GM21723 (cell line): Measurements from ENCODE around the gene LFNG.

ENCODE experiments used
- ATAC-seq: cut with Tn5 transposase; IDR thresholded peaks from one replicate; pipeline ENCODE4 v1.9.1; 2021; ENCODE audit warnings: mild to moderate bottlenecking, moderate library complexity; ENCODE audit not compliant: unreplicated experiment

The LFNG gene

DNA sequence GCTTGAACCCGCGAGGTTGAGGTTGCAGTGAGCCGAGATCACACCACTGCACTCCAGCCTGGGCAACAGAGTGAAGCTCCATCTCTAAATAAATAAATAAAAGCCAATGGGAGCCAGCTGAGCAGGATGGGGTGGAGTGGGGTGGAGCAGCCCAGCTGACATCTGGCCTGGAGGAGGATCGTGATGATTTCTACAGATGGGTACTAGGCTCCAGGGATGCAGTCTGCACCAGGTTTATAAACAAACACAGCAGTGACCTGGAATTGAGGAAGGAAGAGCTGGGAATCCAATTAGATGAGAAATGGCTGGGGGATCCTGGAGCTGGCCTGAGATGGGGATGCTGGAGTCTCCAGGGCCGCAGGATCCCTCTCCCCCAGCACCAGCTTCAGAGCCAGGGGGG is 36.1 kb upstream of the LFNG start:
- no peak for ATAC-seq

DNA sequence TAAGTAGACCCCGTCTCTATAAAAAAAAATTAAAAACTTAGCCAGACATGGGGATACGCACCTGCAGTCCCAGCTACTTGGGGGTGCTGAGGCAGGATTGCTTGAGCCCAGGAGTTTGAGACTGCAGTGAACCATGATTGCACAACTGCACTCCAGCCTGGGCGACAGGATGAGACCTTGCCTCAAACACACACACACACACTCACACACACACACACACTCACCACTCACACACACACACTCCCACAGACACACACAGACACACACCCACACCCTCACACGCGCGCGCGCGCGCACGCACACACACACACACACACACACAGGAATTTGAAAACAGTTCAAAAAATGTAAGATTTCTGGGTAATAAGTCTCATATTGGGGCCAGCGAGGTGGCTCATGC is 34.7 kb upstream of the LFNG start:
- no peak for ATAC-seq

DNA sequence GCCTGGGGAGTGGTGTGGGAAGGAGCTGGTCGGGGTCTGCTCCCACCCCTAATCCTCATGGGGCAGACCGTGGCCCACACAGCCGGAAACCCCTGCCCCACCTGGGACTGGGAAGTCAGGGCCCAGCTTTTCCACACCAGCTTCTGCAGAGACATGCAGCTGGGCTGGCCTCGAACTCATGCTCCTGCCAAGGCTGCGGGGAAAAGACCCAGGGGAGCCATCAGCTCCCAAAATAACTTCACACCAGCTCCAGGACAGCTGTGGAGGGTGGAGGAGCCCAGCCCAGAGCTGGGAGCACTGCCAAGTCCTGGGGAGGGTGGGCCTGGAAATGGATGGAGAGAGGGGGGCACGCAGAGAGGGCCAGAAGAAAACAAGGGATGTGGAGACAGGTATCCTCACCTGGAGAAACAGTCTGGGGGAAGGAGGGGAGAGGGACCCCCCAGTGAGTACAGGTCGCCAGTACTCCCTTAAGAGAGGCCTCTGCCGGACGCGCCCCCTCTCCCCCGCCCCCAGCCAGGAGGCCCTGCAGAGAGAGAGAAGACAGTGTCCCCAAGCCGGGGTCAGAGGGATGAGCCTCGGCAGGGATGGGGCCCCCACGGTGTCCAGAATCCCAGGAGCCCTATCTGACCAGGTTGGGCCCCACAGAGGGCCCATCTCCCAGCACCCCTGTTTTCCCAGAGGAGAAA is 31.8 kb upstream of the LFNG start:
- no peak for ATAC-seq

DNA sequence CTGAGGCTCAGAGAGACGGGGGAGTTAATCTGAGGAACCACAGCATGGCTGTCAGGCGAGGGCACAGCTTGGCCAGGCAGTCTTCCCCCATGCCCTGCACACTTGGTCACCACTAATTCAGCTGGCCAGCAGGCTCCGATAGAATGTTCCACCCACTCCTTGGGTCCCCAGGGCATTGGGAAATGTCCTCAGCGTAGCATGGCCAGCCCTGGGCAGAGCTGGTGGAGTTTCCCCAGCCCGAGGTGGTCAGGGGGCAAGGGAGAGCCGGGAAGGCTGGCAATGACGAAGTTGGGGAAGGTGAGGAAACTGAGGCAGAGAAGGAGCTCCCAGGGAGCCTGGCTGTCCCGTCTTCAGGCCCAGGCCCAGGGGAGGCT is 31.3 kb upstream of the LFNG start:
- ATAC-seq = no peak

DNA sequence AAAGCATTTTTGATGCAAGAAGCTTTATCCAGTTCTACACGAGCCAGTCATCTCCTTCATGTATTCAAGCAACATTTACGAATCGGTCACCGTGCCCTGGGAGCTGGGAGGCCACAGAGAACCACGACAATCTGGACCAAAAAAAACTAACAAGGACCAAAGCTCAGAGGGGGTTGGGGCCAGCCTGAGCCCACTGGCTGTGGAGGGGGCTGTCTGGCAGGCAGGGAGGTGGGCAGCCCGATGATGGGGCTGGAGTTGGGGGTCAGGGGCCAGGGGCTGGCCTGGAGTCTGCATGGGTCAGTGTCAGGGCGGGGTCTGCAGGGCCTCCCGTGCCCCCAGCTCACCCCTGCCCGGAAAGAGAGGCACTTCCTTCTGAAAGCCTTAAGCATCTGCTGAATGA is 30.9 kb upstream of the LFNG start:
- ATAC-seq = no peak

DNA sequence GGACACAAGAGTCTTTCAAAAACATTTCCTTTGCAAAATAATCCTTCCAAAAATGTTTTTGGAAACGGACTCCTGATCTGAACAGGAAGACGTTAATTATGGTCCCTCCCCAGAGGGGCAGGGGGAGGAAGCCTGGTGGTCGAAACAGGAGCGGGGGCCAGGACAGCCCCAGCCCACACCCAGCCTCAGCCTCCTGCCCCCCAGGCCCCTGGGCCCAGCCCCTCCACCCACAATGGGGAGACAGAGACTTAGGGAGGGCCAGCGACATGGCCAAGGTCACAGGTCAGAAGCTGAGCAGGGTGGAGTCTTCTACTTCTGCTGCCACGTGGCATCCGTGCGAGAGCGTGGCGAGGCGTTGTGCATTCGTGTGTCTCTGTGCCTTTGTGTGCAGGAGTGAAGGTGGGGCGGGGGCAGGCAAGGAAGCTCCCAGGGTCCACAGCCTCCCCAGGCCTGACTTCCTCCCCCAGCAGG is 29.4 kb upstream of the LFNG start:
- no peak for ATAC-seq

DNA sequence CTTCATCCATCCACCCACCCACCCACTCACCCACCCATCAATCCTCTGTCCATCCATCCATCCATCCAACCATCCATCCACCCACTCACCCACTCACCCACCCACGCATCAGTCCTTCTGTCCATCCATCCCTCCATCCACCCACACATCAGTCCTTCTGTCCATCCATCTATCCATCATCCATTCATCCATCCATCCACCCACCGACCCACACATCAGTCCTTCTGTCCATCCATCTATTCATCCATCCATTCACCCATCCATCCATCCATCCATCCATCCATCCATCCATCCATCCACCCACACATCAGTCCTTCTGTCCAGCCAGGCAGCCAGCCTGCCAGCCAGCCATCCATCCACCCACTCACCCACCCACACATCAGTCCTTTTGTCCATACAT is 27.5 kb upstream of the LFNG start:
- no peak for ATAC-seq

DNA sequence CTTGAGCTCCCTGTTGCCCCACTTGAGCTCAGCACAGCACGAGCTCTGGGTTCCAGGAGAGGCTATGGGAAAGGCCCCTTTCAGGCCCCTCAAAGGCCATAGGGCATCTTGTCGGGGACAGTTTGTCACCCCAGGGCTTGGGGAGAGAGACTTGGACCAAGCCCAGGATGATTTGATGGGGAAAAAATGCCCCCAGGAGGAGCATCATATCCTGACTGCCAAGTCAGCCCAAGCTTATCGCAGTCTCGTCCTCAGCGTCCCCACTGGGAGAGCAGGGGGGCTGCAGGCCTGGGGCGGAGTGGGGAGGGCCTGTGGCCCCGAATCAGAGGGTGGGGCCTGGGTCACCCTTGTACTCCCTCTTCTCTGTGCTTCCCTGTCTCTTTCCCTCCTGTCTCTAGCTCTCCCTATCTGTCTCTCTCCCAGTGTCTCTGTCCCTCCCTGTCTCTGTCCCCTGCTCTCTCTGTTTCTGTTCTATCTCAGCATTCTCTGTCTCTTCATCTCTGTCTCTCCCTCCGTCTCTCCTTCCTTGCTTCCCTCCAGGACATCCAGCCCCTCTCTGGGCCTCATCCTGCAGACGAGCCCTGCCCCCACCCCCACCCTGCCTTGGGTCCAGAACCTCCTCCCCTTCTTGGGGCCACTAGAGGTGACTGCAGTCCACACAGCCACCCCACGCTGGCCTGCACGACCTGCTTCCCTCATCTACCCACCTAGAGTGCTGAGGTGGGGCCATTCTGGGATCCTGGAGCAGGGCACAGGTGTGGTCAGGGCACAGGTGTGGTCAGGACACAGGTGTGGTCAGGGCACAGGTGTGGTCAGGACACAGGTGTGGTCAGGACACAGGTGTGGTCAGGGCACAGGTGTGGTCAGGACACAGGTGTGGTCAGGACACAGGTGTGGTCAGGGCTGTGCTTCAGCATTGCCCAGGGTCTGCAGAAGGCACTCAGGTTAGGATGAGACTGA is 26.1 kb upstream of the LFNG start:
- no peak for ATAC-seq

DNA sequence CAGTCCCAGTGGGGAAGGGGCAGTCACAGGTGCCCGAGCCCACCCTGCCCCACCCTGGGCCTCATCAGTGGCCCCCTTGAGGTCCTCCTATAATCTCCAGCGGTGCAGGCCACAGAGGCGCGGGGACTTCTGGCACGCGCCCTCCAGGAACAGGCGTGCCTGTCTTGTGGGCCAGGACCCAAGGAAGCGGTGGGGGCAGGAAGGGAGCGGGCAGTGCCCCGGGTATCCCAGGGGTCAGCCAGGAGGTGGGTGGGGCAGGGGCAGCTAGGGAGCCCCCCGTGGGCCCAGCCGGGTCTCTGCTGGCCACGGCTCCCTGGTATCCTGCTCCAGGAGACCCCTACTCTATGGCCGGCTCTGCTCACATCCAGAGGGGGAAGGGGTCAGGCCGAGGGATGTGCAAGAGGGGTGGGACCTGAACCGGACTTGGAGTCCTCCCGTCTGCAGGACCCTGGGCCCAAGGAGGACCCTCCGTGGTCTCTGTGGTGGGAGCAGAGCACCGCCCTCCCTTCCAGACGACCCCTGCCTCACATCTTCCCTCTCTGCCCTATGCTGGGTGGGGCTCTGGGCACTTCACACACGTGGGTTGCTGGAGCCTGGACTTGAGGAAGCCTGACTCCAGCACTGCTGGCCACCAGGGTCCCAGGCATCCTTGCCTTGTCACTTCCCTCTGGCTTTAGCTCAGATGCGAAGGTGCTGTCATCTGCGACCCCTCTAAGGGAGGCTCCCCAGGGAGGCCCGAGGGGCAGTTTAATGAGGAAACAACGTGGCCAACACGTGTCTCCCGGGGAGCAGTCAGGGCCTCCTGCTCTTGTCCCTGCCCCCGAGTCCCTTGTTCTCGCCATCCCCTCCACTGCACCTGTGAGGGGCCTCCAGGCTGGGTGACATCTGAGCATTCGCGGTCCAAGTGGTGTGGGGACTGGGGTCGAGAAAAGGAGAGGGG is 25.1 kb upstream of the LFNG start:
- ATAC-seq = no peak

DNA sequence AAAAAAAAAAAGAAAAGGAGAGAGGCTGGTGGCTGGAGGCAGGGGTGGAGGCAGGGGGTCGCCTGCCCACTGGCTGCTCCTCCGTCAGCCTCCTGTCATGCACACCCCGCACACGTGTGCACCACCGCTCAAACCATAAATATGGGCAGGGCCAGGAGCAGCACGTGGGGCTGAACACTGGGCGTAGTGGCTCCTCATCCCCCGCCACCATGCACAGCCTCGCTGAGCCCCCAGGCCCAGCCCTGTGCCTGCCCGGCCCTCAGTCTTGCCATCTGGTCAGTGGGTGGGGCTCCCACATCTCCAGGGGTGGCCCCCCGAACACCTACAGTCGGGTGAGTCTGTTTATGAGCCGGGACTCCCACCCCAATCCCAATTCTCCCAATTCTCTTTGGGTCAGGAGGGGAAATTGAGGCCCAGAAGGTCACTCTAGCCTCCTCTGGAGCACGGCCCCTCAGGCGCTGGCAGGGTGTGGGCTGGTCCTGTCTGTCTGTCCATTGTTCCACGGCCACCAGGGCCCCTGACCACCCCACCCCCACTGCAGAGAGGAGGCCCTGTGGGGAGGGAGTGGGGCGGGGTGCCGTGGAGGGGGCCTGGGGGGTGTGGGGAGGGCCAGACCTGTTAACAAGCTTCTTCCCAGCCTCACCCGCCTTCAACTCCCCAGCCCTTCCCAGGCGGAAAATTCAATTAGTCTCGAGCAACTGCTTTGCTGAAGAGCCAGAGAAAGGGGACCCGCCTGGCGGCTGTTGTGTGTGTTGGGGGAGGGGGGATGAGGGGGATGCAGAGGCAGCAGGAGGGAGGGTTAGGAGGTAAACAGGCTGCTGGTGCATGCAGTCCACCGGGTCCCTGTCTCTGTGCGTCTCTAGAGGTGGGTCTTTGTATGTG is 23.9 kb upstream of the LFNG start:
- no peak for ATAC-seq

DNA sequence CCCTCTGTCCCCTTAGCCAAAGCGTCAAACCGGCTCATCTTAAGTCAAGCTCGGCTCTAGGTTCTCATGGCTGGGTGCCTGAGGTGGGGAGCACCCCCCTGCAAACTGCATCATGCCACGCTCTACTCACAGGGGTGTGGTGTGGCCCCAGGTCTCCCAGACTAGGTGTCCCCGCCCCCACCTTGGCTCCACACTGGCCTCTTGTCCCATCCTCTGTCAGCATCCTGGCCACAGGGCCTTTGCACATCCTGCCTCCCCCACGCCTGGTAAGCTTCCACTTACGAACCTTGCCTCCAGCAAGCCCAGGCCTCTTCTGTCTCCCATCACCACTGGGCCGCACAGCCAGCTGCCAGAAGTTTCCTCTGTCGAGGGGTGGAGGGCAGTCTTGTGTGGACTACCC is 23.2 kb upstream of the LFNG start:
- no peak for ATAC-seq

DNA sequence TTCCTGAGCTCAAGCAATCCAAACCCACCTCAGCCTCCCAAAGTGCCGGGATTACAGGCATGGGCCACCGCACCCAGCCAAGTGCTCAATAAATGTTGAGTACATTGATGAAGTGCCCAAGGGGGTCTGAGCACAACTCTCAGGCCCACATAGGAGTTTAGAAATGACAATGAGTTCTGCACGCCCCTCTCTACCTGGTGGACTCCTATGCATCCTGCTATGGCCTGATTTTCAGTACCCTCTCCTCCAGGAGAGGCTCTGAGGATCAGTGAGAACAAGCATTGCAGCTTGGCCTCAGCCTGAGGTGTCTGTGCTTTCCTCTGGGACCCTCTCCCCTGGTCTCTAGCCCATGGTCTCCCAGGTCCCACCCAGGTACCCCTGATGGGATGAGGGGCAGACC is 22.5 kb upstream of the LFNG start:
- ATAC-seq = no peak

DNA sequence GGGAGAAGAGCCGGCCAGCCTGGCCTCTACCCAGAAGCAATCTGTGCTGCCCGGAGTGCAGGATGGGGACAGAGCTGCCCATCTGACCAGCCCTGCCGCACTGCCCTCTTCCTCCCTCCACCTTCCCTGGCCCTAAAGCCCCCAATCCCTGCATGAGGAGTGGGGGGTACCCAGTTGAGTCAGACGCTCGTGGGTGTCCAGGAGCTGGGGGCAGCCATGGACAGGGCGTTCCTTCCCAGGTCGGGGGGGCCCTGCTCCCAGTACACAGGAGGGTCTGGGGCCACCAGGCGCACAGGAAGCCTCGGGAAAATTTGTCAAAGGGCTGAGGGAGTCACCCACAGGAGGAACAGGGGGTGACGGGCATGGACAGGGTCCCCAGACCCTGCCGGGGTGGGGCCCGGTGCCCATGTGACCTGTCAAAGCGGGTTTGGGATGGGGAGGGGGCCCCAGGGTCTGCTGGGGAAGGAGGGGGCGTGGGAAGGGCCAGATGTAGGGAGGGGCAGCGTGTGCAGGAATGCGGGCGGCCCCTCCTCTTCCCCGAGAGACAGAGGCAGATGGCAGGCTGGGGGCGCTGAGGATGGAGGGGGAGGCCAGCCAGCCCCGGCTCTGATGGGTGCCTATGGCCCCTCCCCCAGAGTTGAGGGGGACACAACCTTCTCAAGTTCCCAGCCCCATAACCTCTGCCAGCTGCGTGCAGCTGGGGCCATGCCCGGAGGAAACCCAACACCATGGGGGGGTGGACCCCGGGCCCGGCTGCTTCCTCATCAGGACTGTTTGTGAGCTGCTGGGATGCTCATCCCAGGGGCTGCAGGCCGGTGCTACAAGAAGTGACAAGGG is 21.9 kb upstream of the LFNG start:
- ATAC-seq = no peak

DNA sequence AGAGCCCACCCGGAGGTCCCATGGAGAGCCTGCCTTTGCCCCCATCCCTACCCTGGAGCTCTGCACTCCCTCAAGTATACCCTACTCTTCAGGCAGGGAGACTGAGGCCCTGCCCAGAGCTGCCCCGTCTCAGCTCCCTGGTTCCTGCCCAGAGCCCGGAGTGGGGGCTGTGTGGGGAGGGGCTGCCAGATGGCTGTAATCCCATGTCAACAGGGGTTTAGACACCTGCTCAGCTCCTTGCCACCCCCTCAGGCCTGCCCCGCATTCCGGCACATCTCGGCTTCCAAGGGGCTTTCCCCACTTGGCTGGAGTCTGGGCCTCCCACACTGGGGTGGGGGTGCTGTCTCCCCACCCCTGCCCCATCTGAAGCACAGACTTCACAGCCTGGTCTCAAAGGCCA is 20.9 kb upstream of the LFNG start:
- ATAC-seq = no peak

DNA sequence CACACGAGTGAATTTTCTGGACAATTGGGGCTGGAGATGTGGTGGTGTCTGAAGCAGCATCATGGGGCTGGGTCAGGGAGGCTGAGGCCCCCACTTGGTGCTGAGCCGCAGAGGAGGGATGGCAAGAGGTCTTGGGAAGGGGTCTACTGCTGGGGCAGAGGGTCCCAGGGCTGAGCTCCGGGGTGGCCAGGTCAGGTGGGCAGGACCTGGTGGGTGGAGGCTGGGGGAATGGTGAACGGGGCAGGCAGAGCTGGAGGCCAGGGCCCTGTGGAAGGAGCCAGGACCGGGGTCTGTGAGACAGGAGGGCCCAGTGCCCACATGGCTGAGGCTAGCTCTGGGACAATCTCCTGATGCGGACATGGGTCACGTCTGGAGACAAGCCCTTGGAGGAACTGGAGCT is 20.4 kb upstream of the LFNG start:
- ATAC-seq = no peak

DNA sequence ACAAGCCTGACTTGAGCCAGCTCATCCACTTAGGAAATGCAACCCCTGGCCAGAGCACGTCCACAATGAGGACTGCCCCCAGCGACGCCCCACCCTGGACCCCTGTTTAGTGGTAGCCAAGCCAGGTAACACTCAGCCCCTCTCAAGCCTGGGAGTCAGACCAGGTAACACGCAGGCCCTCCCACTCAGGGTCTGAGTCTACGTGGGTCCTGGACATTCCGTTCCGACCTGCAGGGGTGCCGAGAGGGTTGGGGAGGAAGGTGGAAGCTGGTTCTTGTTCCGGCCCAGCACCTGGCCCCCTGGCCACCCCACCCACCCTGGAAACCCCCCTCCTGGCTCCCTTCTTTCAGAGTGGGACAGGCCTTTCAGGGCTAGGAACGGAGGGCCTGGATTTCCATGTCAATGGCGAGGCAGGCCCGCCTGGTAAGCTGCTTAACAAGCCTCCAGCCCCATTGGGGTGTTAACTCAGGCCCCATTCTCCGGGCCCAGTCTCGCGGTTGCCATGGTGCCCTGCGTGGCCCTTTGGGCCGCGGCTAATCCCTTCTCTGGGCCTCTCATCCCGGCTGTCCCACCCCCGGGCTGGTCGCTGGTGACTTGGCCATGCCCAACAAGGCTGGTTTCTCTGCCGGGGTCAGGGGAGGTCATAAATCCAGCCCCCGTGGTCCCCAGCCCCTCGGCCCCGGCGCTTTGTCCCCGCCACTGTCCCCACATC is 19.7 kb upstream of the LFNG start:
- no peak for ATAC-seq

DNA sequence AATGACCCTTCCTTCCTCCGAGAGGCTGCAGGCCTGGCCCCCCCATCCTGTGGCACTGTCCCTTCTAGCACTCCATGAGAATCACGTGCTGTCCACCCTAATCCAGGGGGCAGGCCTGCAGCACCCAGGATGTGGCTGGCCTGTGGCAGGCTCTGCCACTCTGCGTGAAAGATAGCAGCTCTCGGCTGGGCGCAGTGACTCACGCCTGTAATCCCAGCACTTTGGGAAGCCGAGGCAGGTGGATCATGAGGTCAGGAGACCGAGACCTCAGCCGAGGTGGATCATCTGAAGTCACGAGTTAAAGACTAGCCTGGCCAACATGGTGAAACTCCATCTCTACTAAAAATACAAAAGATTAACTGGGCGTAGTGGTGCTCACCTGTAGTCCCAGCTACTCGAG is 18.9 kb upstream of the LFNG start:
- no peak for ATAC-seq

DNA sequence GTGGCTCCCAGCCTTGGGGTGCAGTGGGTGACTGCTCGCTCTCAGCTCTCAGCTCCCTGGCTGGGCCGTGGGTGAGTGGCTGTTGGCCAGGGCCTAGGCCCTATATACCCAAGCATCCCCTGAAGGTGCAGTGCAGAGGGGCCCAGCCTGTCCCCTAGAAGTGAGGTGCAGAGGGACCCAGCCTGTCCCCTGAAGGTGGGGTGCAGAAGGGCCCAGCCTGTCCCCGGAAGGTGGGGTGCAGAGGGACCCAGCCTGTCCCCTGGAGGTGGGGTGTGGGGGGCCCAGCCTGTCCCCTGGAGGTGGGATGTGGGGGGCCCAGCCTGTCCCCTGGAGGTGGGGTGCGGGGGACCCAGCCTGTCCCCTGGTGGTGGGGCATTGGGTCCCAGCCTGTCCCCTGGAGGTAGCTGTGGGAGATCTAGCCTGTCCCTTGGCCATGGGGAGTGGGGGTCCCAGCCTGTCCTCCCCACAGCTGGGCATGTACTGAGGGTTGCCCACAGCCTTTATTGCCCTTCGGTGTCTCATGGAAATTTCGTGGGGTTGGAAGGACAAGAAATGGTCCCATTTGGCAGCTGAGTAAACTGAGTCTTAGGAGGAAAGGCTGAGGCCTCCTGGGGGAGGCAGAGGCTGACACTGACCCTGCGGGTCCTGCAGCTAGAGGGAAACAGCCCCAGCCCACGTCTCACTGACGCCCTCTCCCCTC is 17.5 kb upstream of the LFNG start:
- ATAC-seq = no peak
